GM19099 (cell line): ENCODE results near the gene PRSS21.

Experiments
- POLR2A ChIP-seq: IDR thresholded peaks from 3 replicates; pipeline ENCODE4 v1.6.1; 2011; ENCODE audit warnings: low read depth; ENCODE audit not compliant: insufficient read length; ENCODE audit errors: extremely low read depth

PRSS21 gene

GRCh38 chr16:2809149-2809760 is 7.8 kb upstream of the PRSS21 start:
- TF ChIP-seq POLR2A: no peak

GRCh38 chr16:2810651-2811050 is 6.4 kb upstream of the PRSS21 start:
- TF ChIP-seq POLR2A: no peak

GRCh38 chr16:2811703-2812471 is 5.2 kb upstream of the PRSS21 start:
- TF ChIP-seq POLR2A: no peak

GRCh38 chr16:2813771-2814221 is 3.2 kb upstream of the PRSS21 start:
- TF ChIP-seq POLR2A: no peak

DNA sequence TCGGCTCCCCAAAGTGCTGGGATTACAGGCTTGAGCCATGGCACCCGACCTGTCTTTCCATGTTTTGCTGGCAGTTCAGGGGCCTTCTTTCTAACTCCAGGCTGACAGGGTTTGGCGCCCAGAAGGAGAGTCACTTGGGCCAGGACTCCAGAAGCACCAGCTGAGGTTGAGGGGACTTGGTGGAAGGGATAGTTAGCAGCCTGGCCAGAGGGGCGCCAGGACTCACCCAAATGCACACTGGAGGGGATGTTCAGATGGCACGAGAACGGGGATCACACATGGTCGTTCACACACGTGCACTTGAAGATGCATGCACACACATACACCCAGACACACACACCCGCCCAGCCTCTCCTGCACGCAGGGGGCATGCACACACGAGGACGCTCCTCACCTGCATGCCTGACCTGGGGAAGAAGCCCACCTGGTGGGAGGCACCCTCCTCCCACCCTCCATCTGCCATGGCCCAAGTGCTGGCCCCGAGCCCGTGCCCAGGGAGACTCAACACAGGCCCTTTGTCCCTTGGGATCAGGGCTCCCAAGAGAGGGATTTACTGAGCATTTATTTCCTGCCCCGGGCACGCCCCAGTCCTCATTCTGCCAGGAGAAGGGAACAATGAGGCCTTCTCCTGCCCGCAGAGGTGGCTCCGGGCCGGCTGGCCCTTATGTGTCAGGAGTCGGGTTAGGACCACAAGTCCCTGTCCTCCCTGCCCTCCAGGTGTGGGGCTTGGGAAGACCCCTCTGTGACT is 2.3 kb upstream of the PRSS21 start:
- no peak for TF ChIP-seq POLR2A

GRCh38 chr16:2815299-2815771 is 1.7 kb upstream of the PRSS21 start:
- TF ChIP-seq POLR2A: no peak

DNA sequence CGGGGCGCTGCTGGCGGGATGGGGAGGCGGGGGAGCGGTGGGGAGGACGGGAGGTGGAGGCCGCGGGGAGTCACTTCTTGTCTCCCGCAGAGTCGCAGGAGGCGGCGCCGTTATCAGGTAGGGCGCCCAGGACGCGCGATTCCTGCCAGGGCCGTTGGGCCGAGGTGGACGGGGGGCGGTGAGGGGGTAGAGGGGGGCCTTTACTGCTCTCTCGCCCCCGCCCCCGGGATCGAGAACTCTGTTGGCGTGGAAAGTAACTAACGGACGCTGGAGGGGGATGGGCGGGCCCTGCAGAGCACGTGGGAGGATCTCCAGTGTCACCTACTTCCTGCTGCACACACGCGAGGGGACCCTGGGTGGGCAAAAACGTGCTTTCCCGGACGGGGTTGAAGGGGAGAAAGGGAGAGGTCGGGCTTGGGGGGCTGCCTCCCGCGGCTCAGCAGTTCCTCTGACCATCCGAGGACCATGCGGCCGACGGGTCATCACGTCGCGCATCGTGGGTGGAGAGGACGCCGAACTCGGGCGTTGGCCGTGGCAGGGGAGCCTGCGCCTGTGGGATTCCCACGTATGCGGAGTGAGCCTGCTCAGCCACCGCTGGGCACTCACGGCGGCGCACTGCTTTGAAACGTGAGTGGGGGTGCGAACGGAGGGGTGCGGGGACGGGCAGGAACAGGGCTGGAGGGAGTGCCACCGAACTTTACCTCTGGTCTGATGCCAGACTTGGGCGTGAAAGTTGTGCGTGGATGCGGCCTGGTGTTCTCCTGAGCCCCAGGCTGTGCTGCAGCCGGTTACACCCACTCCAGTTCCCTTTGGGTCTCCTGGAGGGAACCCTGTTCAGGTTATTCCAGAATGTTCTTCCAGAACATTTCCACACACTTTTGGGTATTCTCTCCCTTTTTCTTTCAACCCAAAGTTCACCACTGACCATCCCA is 569 bp downstream of the PRSS21 start:
- no peak for TF ChIP-seq POLR2A

DNA sequence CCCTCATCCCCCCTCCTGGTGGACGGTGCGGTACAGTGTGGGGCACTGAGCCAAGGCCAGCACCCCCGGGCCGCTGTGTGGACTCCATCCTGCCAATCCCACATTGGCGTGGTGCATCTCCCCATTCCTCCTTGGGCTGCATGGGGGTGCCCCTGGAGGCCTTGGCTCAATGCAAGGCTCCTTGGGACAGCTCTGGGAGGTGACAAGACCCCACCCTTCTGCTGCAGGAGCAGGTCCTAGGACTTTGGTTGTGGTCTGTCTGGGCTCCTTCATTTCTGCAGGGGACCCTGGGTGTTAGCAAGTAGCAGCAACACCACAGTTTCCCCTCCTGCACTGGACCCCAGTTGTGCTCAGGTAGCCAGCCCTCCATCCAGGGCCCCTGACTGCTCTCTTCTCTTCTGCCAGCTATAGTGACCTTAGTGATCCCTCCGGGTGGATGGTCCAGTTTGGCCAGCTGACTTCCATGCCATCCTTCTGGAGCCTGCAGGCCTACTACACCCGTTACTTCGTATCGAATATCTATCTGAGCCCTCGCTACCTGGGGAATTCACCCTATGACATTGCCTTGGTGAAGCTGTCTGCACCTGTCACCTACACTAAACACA is 1.3 kb downstream of the PRSS21 start:
- no peak for TF ChIP-seq POLR2A

GRCh38 chr16:2819179-2819938 is 2.3 kb downstream of the PRSS21 start:
- TF ChIP-seq POLR2A: no peak

GRCh38 chr16:2819939-2820835 is 3.1 kb downstream of the PRSS21 start:
- TF ChIP-seq POLR2A: no peak

GRCh38 chr16:2820836-2821486 is 3.9 kb downstream of the PRSS21 start:
- TF ChIP-seq POLR2A: no peak
